Measurements from ENCODE around the gene DDX41.

Gene DDX41

GRCh38 chr5:177491429-177491945 lies 25.3 kb downstream of the DDX41 start:
- peak; percentile 83 for DNase-seq (ENCODE audit: low spot score)
- peak; percentile 80 for TF ChIP-seq CTCF (IDR thresholded peaks at IDR 0.05; ENCODE audit: extremely low read depth, missing control alignments)

GRCh38 chr5:177490992-177491391 lies 25.8 kb downstream of the DDX41 start:
- DNase-seq (ENCODE audit: low spot score) = no peak
- TF ChIP-seq CTCF (IDR thresholded peaks at IDR 0.05; ENCODE audit: extremely low read depth, missing control alignments) = no peak

GRCh38 chr5:177490311-177490991 lies 26.3 kb downstream of the DDX41 start:
- TF ChIP-seq CTCF (IDR thresholded peaks at IDR 0.05; ENCODE audit: extremely low read depth, missing control alignments) = no peak
- no peak for DNase-seq (ENCODE audit: low spot score)

GRCh38 chr5:177489119-177489716 lies 27.5 kb downstream of the DDX41 start:
- no peak for DNase-seq (ENCODE audit: low spot score)
- TF ChIP-seq CTCF (IDR thresholded peaks at IDR 0.05; ENCODE audit: extremely low read depth, missing control alignments) = no peak

GRCh38 chr5:177487975-177488374 lies 28.8 kb downstream of the DDX41 start:
- no peak for DNase-seq (ENCODE audit: low spot score)
- no peak for TF ChIP-seq CTCF (IDR thresholded peaks at IDR 0.05; ENCODE audit: extremely low read depth, missing control alignments)

GRCh38 chr5:177487144-177487543 lies 29.6 kb downstream of the DDX41 start:
- no peak for DNase-seq (ENCODE audit: low spot score)

More at GRCh38 chr5:177487144-177487543, 29.6 kb downstream of the DDX41 start:
- no peak for TF ChIP-seq CTCF (IDR thresholded peaks at IDR 0.05; ENCODE audit: extremely low read depth, missing control alignments)
